Measurements from ENCODE around the gene QKI. TPM values are rescaled to one million over a fixed set of nuclear protein-coding genes. Genes with fewer than 3 reads are reported as not detected.

Gene QKI
- total RNA-seq, 1 experiment from 2014 or later, result 134 TPM

GRCh38 chr6:163602851-163603250, 188.3 kb downstream of the QKI start:
- TF ChIP-seq, protein P1, sequence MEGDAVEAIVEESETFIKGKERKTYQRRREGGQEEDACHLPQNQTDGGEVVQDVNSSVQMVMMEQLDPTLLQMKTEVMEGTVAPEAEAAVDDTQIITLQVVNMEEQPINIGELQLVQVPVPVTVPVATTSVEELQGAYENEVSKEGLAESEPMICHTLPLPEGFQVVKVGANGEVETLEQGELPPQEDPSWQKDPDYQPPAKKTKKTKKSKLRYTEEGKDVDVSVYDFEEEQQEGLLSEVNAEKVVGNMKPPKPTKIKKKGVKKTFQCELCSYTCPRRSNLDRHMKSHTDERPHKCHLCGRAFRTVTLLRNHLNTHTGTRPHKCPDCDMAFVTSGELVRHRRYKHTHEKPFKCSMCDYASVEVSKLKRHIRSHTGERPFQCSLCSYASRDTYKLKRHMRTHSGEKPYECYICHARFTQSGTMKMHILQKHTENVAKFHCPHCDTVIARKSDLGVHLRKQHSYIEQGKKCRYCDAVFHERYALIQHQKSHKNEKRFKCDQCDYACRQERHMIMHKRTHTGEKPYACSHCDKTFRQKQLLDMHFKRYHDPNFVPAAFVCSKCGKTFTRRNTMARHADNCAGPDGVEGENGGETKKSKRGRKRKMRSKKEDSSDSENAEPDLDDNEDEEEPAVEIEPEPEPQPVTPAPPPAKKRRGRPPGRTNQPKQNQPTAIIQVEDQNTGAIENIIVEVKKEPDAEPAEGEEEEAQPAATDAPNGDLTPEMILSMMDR (IDR thresholded peaks at IDR 0.05; ENCODE audit: insufficient read depth in 1 of 2, low read depth in 1 of 2, low read length in 1 of 2, severe bottlenecking in 1 of 2, unreplicated experiment in 1 of 2), result no peak
- Mint-ChIP-seq H3K4me1 (ENCODE audit: low read depth, unreplicated experiment) (no peaks in the 10 kb centered on the region), H3K27me3 (ENCODE audit: insufficient read depth, unreplicated experiment) (peaks cover 5% of the 10 kb centered on the region), H3K36me3 (ENCODE audit: insufficient read depth, unreplicated experiment) (no peaks in the 10 kb centered on the region), H3K27ac (ENCODE audit: unreplicated experiment) (no peak overlapping the region), H3K4me3 (ENCODE audit: unreplicated experiment) (no peak overlapping the region), H3K9me3 (ENCODE audit: unreplicated experiment) (no peaks in the 10 kb centered on the region)
- ChIA-PET POLR2A (no interaction called here), CTCF (no interaction called here)
- Histone ChIP-seq H3K4me1 (no peaks in the 10 kb centered on the region), H3K36me3 (ENCODE audit: control insufficient read depth, insufficient read depth, low read length) (no peaks in the 10 kb centered on the region), H3K4me3 (ENCODE audit: low read depth, low read length) (no peak overlapping the region), H3K9me3 (no peaks in the 10 kb centered on the region), H3K27me3 (replicated peaks; ENCODE audit: control insufficient read depth, insufficient read depth, low read length) (no peaks in the 10 kb centered on the region)
- no TSS peak for BruUV-seq (replicated peaks)
- intact Hi-C loops (cut with micrococcal nuclease; ENCODE audit: unreplicated experiment), result no loop called here
- no peak for DNase-seq

DNA sequence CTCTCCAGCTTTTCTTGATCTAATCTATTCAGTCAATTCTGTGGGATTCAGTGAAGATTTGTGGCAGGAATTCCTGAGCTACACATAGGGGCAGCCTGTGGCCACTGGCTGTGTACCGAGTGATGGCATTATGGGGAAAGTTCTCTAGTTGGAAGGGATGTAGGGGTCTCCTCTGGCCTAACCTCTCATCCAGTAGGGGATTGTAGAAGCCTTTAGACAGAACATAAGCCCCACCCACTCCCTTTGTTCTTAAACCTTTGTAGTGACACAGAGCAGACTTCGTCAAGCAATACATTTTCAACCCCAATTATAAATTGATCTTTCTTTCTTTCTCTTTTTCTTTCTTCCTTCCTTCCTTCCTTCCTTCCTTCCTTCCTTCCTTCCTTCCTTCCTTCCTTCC, 188.9 kb downstream of the QKI start:
- ChIA-PET POLR2A (no interaction called here), CTCF (no interaction called here)
- H3K36me3 Mint-ChIP-seq (ENCODE audit: insufficient read depth, unreplicated experiment), result no peaks in the 10 kb centered on the region
- H3K27ac Mint-ChIP-seq (ENCODE audit: unreplicated experiment), result no peak overlapping the region
- no peak overlapping the region for H3K4me3 Mint-ChIP-seq (ENCODE audit: unreplicated experiment)
- Histone ChIP-seq H3K4me1 (no peaks in the 10 kb centered on the region), H3K27me3 (replicated peaks; ENCODE audit: control insufficient read depth, insufficient read depth, low read length) (no peaks in the 10 kb centered on the region), H3K36me3 (ENCODE audit: control insufficient read depth, insufficient read depth, low read length) (no peaks in the 10 kb centered on the region), H3K4me3 (ENCODE audit: low read depth, low read length) (no peak overlapping the region), H3K9me3 (no peaks in the 10 kb centered on the region)
- TF ChIP-seq, protein P1 (IDR thresholded peaks at IDR 0.05; ENCODE audit: insufficient read depth in 1 of 2, low read depth in 1 of 2, low read length in 1 of 2, severe bottlenecking in 1 of 2, unreplicated experiment in 1 of 2), result no peak
- intact Hi-C loops (cut with micrococcal nuclease; ENCODE audit: unreplicated experiment), result no loop called here
- no TSS peak for BruUV-seq (replicated peaks)
- DNase-seq, result no peak
- no peaks in the 10 kb centered on the region for H3K9me3 Mint-ChIP-seq (ENCODE audit: unreplicated experiment)
- H3K4me1 Mint-ChIP-seq (ENCODE audit: low read depth, unreplicated experiment), result no peaks in the 10 kb centered on the region
- H3K27me3 Mint-ChIP-seq (ENCODE audit: insufficient read depth, unreplicated experiment), result peaks cover 3% of the 10 kb centered on the region

- no peaks in the 10 kb centered on the region for H3K4me1 ChIP-seq
- no peaks in the 10 kb centered on the region for H3K4me1 Mint-ChIP-seq (ENCODE audit: low read depth, unreplicated experiment)
- POLR2A ChIA-PET, result no interaction called here
- no peaks in the 10 kb centered on the region for H3K36me3 Mint-ChIP-seq (ENCODE audit: insufficient read depth, unreplicated experiment)
- no peak overlapping the region for H3K27ac Mint-ChIP-seq (ENCODE audit: unreplicated experiment)
- H3K9me3 ChIP-seq, result no peaks in the 10 kb centered on the region
- no peak overlapping the region for H3K4me3 Mint-ChIP-seq (ENCODE audit: unreplicated experiment)
- CTCF ChIA-PET, result no interaction called here
- TF ChIP-seq, protein P1 (IDR thresholded peaks at IDR 0.05; ENCODE audit: insufficient read depth in 1 of 2, low read depth in 1 of 2, low read length in 1 of 2, severe bottlenecking in 1 of 2, unreplicated experiment in 1 of 2), result no peak
- H3K4me3 ChIP-seq (ENCODE audit: low read depth, low read length), result no peak overlapping the region
- no peaks in the 10 kb centered on the region for H3K36me3 ChIP-seq (ENCODE audit: control insufficient read depth, insufficient read depth, low read length)
- BruUV-seq (replicated peaks), result no TSS peak
- no peak for DNase-seq
- intact Hi-C loops (cut with micrococcal nuclease; ENCODE audit: unreplicated experiment), result no loop called here
- H3K27me3 ChIP-seq (replicated peaks; ENCODE audit: control insufficient read depth, insufficient read depth, low read length), result no peaks in the 10 kb centered on the region
- peaks cover 3% of the 10 kb centered on the region for H3K27me3 Mint-ChIP-seq (ENCODE audit: insufficient read depth, unreplicated experiment)
- H3K9me3 Mint-ChIP-seq (ENCODE audit: unreplicated experiment), result no peaks in the 10 kb centered on the region
Observed at GRCh38 chr6:163605385-163606097, 191.0 kb downstream of the QKI start.

Data from Caco-2 (cell line).